Measurements from ENCODE around the gene CAPN3.

DNA sequence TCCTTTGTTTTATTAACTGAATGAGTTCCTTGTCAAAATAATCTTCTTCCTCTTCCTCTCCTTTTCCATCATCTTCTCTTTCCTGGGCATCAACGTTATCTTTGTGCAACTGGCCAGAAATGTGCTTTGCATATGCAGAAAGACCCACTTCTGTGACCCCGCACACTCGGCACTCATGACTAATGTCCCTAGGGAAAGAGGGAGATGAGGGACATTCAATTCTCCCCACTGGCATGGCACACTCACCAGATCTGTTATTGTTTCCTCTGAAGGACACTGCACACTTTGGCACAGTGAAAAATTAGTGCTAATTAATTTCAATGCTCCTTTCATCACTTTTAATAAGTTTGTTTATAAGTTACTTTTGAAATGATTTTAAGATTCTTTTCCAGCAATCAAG, 97.7 kb downstream of the CAPN3 start:
- no peak for TF ChIP-seq CTCF (IDR thresholded peaks at IDR 0.05; ENCODE audit: poor library complexity)
- no peak for TF ChIP-seq EZH2 (IDR thresholded peaks at IDR 0.05; ENCODE audit: borderline replicate concordance)
